ENCODE results near the gene GPNMB. TPM values are rescaled to one million over a fixed set of nuclear protein-coding genes. Genes with fewer than 3 reads are reported as not detected.

GPNMB gene
- total and polyA plus RNA-seq, 4 experiments from 2014 or later, result 32.5 to 36.6 TPM; not detected in 2

DNA sequence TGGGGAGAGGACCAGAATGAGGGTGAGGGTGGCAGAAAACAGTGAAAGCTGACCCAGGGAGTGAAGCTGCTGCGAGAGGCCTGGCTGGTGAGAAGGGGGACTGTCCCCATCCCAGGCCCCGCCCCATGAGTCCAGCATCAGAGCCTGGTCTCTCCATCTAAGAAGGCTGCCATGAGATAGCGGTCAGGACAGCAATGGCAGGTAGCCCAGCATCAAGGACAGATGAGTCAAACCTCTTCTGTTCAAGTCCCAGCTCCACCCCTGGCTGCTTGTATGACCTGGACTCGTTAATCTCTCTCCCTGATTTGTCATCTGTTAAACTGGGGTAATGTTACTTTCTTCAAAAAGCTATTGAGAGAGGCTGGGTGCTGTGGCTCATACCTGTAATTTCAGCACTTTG is 22.2 kb downstream of the GPNMB start:
- CTCF ChIA-PET (ENCODE audit: partially characterized antibody), result interaction anchor here (0.8 to 17.1 kb wide), 5 partner anchors 10 to 438 kb away, joined by 3 to 273 read pairs (median 3); no protein-coding TSS in a partner anchor
- Histone ChIP-seq H3K27ac (ENCODE audit: low read depth, low read length) (no peak overlapping the region), H3K36me3 (ENCODE audit: insufficient read depth, low read length) (no peaks in the 10 kb centered on the region), H3K4me3 (ENCODE audit: low read length in 2 of 2) (no peak overlapping the region), H3K27me3 (ENCODE audit: insufficient read depth, low read length) (no peaks in the 10 kb centered on the region), H3K4me1 (ENCODE audit: insufficient read depth, low read length) (peaks cover 4% of the 10 kb centered on the region), H3K9me3 (ENCODE audit: control insufficient read depth in 1 of 2, low read length in 2 of 2) (no peaks in the 10 kb centered on the region)
- no peak overlapping the region for H3K27ac Mint-ChIP-seq
- peaks cover 0 to 2% (median 0%) of the 10 kb centered on the region in 8 donors for H3K9me3 Mint-ChIP-seq
- POLR2A ChIA-PET (ENCODE audit: partially characterized antibody), result no interaction called here
- peaks cover 2 to 7% of the 10 kb centered on the region in 2 donors for H3K27me3 Mint-ChIP-seq
- H3K4me3 Mint-ChIP-seq, result no peak overlapping the region
- intact Hi-C loops (cut with micrococcal nuclease), result no loop called here
- peaks cover 0 to 15% (median 6%) of the 10 kb centered on the region in 4 donors for H3K4me1 Mint-ChIP-seq
- H3K36me3 Mint-ChIP-seq, result no peaks in the 10 kb centered on the region
- DNase-seq, result no peak

DNA sequence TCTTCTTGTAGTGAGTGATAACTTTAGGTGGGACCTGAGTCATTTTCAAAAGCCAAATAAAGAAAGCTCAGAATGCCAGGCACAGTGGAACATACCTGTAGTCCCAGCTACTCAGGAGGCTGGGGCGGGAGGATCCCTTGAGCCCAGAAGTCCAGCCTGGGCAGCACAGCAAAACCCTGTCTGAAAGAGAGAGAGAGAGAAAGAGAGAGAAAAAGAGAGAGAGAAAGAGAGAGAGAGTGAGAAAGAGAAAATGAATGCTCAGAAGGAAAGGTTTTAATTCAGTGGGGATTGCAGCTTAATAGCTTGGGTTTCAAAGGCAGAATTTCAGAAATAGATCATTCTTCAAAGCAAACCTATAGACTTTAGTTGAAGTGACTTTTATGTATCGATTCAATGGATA is 25.7 kb downstream of the GPNMB start:
- H3K4me3 Mint-ChIP-seq, result peak overlapping the region in 1 of 8 donors; percentile 36
- peaks cover 0 to 6% of the 10 kb centered on the region in 2 donors for H3K27me3 Mint-ChIP-seq
- no peak for DNase-seq
- H3K9me3 Mint-ChIP-seq, result peaks cover 0 to 2% (median 0%) of the 10 kb centered on the region in 8 donors
- H3K27ac Mint-ChIP-seq, result peak overlapping the region in 1 of 7 donors; percentile 72
- ChIA-PET CTCF (ENCODE audit: partially characterized antibody) (interaction anchor here (0.6 to 18.0 kb wide), 39 partner anchors 6 to 1393 kb away, joined by 3 to 273 read pairs (median 4); partner anchors contain the start of genes MALSU1 and STK31), POLR2A (ENCODE audit: partially characterized antibody) (interaction anchor here (1.2 to 1.3 kb wide), 2 partner anchors 27 to 28 kb away, joined by 3 to 7 read pairs; partner anchors contain the start of gene MALSU1)
- H3K9me3 ChIP-seq (ENCODE audit: control insufficient read depth in 1 of 2, low read length in 2 of 2), result no peaks in the 10 kb centered on the region
- H3K27ac ChIP-seq (ENCODE audit: low read depth, low read length), result no peak overlapping the region
- no peaks in the 10 kb centered on the region for H3K36me3 Mint-ChIP-seq
- peaks cover 0 to 15% (median 6%) of the 10 kb centered on the region in 4 donors for H3K4me1 Mint-ChIP-seq
- no peaks in the 10 kb centered on the region for H3K27me3 ChIP-seq (ENCODE audit: insufficient read depth, low read length)
- no peak overlapping the region for H3K4me3 ChIP-seq (ENCODE audit: low read length in 2 of 2)
- H3K36me3 ChIP-seq (ENCODE audit: insufficient read depth, low read length), result no peaks in the 10 kb centered on the region
- intact Hi-C loops (cut with micrococcal nuclease), result loop anchor here (2.0 to 5.0 kb wide), 2 partner anchors 260 to 275 kb away; partner anchors contain the start of gene TRA2A
- peaks cover 4% of the 10 kb centered on the region for H3K4me1 ChIP-seq (ENCODE audit: insufficient read depth, low read length)

DNA sequence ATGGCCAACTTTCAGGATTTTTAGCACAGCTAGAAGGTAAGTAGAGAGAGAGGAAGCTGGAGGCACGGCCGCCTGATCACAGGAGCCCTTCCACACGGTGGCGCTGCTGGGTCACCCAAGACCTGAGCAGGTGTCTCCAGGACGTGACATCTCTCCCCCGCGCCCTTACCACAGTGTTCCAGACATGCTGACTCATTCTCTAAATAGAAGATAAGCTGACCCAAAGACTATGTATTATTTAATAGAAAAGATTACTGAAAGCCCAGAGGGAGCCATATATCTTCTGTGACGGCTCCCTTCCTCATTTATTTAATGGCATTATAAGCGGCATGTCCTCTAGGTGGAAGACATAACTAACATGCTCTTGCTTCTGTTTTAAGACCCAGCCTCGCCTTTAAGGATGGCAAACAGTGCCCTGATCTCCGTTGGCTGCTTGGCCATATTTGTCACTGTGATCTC is 26.6 kb downstream of the GPNMB start:
- peak; percentile 77 to 90 (median 80) for DNase-seq

DNA sequence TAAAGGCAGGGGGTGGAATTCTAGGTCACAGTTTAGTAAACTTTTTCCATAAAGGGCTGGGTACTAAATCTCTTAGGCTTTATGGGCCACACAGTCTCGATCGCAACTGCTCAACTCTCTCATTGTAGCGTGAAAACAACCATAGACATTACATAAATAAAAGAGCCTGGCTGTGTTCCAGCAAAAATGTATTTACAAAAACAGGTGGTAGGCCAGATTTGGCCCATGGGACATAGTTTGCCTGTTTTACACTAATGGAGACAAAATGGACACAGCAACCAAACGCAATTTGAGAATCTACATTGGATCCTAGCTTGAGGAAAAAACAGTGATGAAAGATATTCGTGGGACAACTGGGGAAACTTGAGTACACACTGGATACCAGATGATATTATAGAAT is 29.3 kb downstream of the GPNMB start:
- DNase-seq, result no peak
- Mint-ChIP-seq H3K27me3 (peaks cover 0 to 3% of the 10 kb centered on the region in 2 donors), H3K36me3 (no peaks in the 10 kb centered on the region), H3K27ac (no peak overlapping the region), H3K4me3 (no peak overlapping the region), H3K4me1 (peaks cover 0 to 15% (median 7%) of the 10 kb centered on the region in 4 donors), H3K9me3 (peaks cover 0 to 2% (median 0%) of the 10 kb centered on the region in 8 donors)
- ChIA-PET POLR2A (ENCODE audit: partially characterized antibody) (no interaction called here), CTCF (ENCODE audit: partially characterized antibody) (interaction anchor here (0.6 to 18.0 kb wide), 11 partner anchors 11 to 436 kb away, joined by 3 to 273 read pairs (median 3); no protein-coding TSS in a partner anchor)
- intact Hi-C loops (cut with micrococcal nuclease), result loop anchor here (2.0 kb wide), 1 partner anchor 81 kb away; no protein-coding TSS in a partner anchor
- H3K27ac ChIP-seq (ENCODE audit: low read depth, low read length), result no peak overlapping the region
- no peaks in the 10 kb centered on the region for H3K9me3 ChIP-seq (ENCODE audit: control insufficient read depth in 1 of 2, low read length in 2 of 2)
- H3K4me1 ChIP-seq (ENCODE audit: insufficient read depth, low read length), result peaks cover 4% of the 10 kb centered on the region
- no peaks in the 10 kb centered on the region for H3K36me3 ChIP-seq (ENCODE audit: insufficient read depth, low read length)
- no peak overlapping the region for H3K4me3 ChIP-seq (ENCODE audit: low read length in 2 of 2)
- H3K27me3 ChIP-seq (ENCODE audit: insufficient read depth, low read length), result no peaks in the 10 kb centered on the region

More for the DNA sequence above, 26.6 kb downstream of the GPNMB start:
- no peaks in the 10 kb centered on the region for H3K9me3 ChIP-seq (ENCODE audit: control insufficient read depth in 1 of 2, low read length in 2 of 2)
- ChIA-PET POLR2A (ENCODE audit: partially characterized antibody) (interaction anchor here (0.7 to 1.3 kb wide), 5 partner anchors 9 to 190 kb away, joined by 3 to 7 read pairs (median 3); partner anchors contain the start of genes MALSU1 and NUP42), CTCF (ENCODE audit: partially characterized antibody) (interaction anchor here (0.6 to 18.0 kb wide), 52 partner anchors 6 to 1392 kb away, joined by 3 to 273 read pairs (median 4); partner anchors contain the start of genes MALSU1, NUP42 and STK31)
- Mint-ChIP-seq H3K27me3 (peaks cover 0 to 6% of the 10 kb centered on the region in 2 donors), H3K9me3 (peaks cover 0 to 2% (median 0%) of the 10 kb centered on the region in 8 donors), H3K36me3 (no peaks in the 10 kb centered on the region), H3K4me3 (peak overlapping the region in 7 of 8 donors; percentile 24 to 69 (median 65)), H3K27ac (peak overlapping the region in 3 of 7 donors; percentile 4 to 18 (median 12)), H3K4me1 (peaks cover 0 to 15% (median 7%) of the 10 kb centered on the region in 4 donors)
- H3K36me3 ChIP-seq (ENCODE audit: insufficient read depth, low read length), result no peaks in the 10 kb centered on the region
- no peaks in the 10 kb centered on the region for H3K27me3 ChIP-seq (ENCODE audit: insufficient read depth, low read length)
- H3K27ac ChIP-seq (ENCODE audit: low read depth, low read length), result no peak overlapping the region
- peaks cover 4% of the 10 kb centered on the region for H3K4me1 ChIP-seq (ENCODE audit: insufficient read depth, low read length)
- intact Hi-C loops (cut with micrococcal nuclease), result loop anchor here (1.0 to 5.0 kb wide), 4 partner anchors 26 to 439 kb away; partner anchors contain the start of genes MALSU1 and TRA2A
- no peak overlapping the region for H3K4me3 ChIP-seq (ENCODE audit: low read length in 2 of 2)

DNA sequence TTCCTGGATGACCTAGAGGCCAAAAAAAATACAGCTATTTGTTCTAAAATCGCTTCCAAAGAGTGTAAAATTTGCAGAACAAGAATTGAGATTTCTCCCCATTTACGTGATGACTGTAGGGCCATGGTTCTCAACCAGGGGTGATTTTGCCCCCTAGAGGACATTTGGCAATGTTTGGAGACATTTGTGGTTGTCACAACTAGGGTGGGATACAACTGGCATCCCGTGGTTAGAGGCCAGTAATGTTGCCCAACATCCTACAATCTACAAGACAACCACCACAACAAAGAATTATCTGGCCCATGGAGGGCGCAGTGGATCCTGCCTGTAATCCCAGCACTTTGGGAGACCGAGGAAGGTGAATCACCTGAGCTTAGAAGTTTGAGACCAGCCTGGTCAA is 29.8 kb downstream of the GPNMB start:
- H3K4me3 ChIP-seq (ENCODE audit: low read length in 2 of 2), result no peak overlapping the region
- intact Hi-C loops (cut with micrococcal nuclease), result loop anchor here (2.0 kb wide), 1 partner anchor 80 kb away; no protein-coding TSS in a partner anchor
- peaks cover 0 to 2% (median 0%) of the 10 kb centered on the region in 8 donors for H3K9me3 Mint-ChIP-seq
- H3K9me3 ChIP-seq (ENCODE audit: control insufficient read depth in 1 of 2, low read length in 2 of 2), result no peaks in the 10 kb centered on the region
- H3K27ac ChIP-seq (ENCODE audit: low read depth, low read length), result no peak overlapping the region
- H3K27me3 ChIP-seq (ENCODE audit: insufficient read depth, low read length), result no peaks in the 10 kb centered on the region
- H3K4me1 ChIP-seq (ENCODE audit: insufficient read depth, low read length), result peaks cover 4% of the 10 kb centered on the region
- no peak overlapping the region for H3K4me3 Mint-ChIP-seq
- peaks cover 0 to 15% (median 7%) of the 10 kb centered on the region in 4 donors for H3K4me1 Mint-ChIP-seq
- no peaks in the 10 kb centered on the region for H3K36me3 Mint-ChIP-seq
- H3K27ac Mint-ChIP-seq, result no peak overlapping the region
- H3K27me3 Mint-ChIP-seq, result peaks cover 0 to 3% of the 10 kb centered on the region in 2 donors
- DNase-seq, result no peak
- H3K36me3 ChIP-seq (ENCODE audit: insufficient read depth, low read length), result no peaks in the 10 kb centered on the region
- ChIA-PET CTCF (ENCODE audit: partially characterized antibody) (interaction anchor here (0.6 to 18.0 kb wide), 12 partner anchors 11 to 435 kb away, joined by 3 to 273 read pairs (median 3); no protein-coding TSS in a partner anchor), POLR2A (ENCODE audit: partially characterized antibody) (no interaction called here)

DNA sequence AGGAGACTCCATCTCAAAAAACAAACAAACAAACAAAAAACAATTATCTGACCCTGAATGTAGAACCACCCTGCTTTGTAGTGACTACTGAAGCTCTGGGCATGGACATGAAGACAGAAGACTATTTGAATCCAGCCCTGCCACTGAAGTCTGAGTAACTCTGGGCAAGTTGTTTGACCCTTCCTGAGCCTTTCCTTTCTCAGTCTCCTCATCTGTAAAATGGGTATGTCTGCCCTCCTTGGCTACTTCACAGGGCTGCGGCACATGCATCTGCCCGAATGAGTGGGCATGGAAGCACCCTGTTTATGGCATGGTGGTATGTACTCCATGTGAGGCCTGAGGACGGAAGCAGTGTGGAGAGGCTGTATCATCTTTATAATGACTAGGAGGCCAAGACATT is 30.4 kb downstream of the GPNMB start:
- POLR2A ChIA-PET (ENCODE audit: partially characterized antibody), result no interaction called here
- CTCF ChIA-PET (ENCODE audit: partially characterized antibody), result interaction anchor here (0.9 to 18.0 kb wide), 9 partner anchors 12 to 268 kb away, joined by 3 to 273 read pairs (median 4); no protein-coding TSS in a partner anchor

More for the DNA sequence above, 30.4 kb downstream of the GPNMB start:
- no peak for DNase-seq
- Histone ChIP-seq H3K36me3 (ENCODE audit: insufficient read depth, low read length) (no peaks in the 10 kb centered on the region), H3K27me3 (ENCODE audit: insufficient read depth, low read length) (no peaks in the 10 kb centered on the region), H3K9me3 (ENCODE audit: control insufficient read depth in 1 of 2, low read length in 2 of 2) (no peaks in the 10 kb centered on the region), H3K27ac (ENCODE audit: low read depth, low read length) (no peak overlapping the region), H3K4me3 (ENCODE audit: low read length in 2 of 2) (no peak overlapping the region), H3K4me1 (ENCODE audit: insufficient read depth, low read length) (peaks cover 4% of the 10 kb centered on the region)
- no peaks in the 10 kb centered on the region for H3K36me3 Mint-ChIP-seq
- H3K27me3 Mint-ChIP-seq, result peaks cover 0 to 3% of the 10 kb centered on the region in 2 donors
- no peak overlapping the region for H3K4me3 Mint-ChIP-seq
- H3K4me1 Mint-ChIP-seq, result peaks cover 0 to 15% (median 7%) of the 10 kb centered on the region in 4 donors
- intact Hi-C loops (cut with micrococcal nuclease), result loop anchor here (1.0 to 2.0 kb wide), 2 partner anchors 80 to 185 kb away; no protein-coding TSS in a partner anchor
- no peak overlapping the region for H3K27ac Mint-ChIP-seq
- no peaks in the 10 kb centered on the region for H3K9me3 Mint-ChIP-seq

All from CD4-positive, alpha-beta memory T cell (primary cell).